ENCODE results near the gene CEP72.
"Not testable (repeated sequence)": the region's sequence is repeated elsewhere in the genome, so short reads cannot be mapped to it uniquely, and the experiment has no call there.

The CEP72 gene

GRCh38 chr5:670396-671270 is 58.5 kb downstream of the CEP72 start:
- no peak for DNase-seq (ENCODE audit: low read depth, low spot score)

GRCh38 chr5:671459-672328 is 59.6 kb downstream of the CEP72 start:
- peak; percentile 83 for DNase-seq (ENCODE audit: low read depth, low spot score)

- peak; percentile 95 for DNase-seq (ENCODE audit: low read depth, low spot score)
Observed at GRCh38 chr5:672329-673160, 60.4 kb downstream of the CEP72 start.

GRCh38 chr5:673161-673830 is 61.2 kb downstream of the CEP72 start:
- DNase-seq (ENCODE audit: low read depth, low spot score) = no peak

- DNase-seq (ENCODE audit: low read depth, low spot score) = no peak
Observed at GRCh38 chr5:673831-674629, 61.9 kb downstream of the CEP72 start.

- peak; percentile 20 for DNase-seq (ENCODE audit: low read depth, low spot score)
Observed at GRCh38 chr5:674630-675011, 62.5 kb downstream of the CEP72 start.

DNA sequence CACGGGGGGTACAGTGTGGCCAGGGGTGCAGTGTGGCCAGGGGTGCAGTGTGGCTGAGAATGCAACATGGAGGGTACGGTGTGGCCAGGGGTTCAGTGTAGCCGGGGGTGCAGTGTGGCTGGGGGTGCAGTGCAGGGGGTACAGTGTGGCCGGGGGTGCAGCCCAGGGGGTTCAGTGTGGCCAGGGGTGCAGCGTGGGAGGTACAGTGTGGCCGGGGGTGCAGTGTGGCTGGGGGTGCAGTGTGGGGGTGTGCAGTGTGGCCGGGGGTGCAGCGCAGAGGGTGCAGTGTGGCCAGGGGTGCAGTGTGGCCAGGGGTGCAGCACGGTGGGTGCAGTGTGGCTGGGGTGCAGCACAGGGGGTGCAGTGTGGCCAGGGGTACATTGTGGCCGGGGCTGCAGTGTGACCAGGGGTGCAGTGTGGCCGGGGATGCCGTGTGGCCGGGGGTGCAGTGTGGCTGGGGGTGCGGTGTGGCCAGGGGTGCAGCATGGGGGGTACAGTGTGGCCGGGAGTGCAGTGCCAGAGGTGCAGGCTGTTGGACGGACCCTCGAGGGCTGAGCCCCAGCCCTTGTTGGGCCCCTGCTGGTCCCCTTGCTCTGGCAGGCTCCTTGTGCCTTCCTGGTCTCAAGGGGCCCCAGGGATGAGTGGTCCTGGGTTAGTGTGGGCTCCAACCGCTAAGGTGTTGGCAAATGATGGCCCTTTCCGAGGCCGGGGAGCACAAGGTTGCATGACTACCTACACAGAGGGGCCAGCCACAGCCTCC is 63.2 kb downstream of the CEP72 start:
- DNase-seq (ENCODE audit: low read depth, low spot score) = no peak

- DNase-seq (ENCODE audit: low read depth, low spot score) = no peak
Observed at GRCh38 chr5:675871-676698, 63.9 kb downstream of the CEP72 start.

DNA sequence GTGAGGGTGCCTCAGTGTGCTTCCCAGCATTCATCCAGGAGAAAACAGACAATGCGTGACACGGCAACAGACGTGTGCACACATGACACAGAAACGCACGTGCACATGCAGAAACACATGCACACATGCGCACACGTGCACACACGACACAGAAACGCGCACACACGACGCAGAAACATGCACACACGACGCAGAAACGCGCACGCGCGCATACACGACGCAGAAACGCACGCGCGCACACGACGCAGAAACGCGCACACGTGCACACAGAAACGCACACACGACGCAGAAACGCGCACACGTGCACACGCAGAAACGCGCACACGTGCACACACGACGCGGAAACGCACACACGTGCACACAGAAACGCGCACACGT is 64.5 kb downstream of the CEP72 start:
- DNase-seq (ENCODE audit: low read depth, low spot score) = no peak

GRCh38 chr5:677131-678101 is 65.3 kb downstream of the CEP72 start:
- no peak for DNase-seq (ENCODE audit: low read depth, low spot score)

DNA sequence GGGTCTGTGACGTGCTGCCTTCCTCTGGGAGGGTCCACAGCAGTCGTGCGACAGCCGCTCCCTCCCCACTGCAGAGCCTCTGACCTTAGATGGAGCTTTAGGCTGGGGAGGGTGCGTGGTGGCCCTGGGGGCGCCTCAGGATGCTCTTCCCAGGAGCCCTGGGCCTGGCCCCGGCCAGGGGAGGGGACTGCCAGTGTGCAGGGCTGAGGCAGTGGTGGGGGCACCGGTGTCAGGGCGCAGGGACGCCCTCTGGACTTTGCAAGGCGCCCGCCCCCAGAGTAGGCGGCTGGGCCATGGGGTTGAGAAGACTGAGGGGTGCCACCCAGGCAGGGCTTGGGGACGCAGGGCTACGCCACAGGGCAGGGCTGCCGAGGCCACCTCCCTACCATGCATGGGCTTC is 66.4 kb downstream of the CEP72 start:
- DNase-seq (ENCODE audit: low read depth, low spot score) = not testable (repeated sequence)

- DNase-seq (ENCODE audit: low read depth, low spot score) = not testable (repeated sequence)
Observed at GRCh38 chr5:679166-679895, 67.2 kb downstream of the CEP72 start.

DNA sequence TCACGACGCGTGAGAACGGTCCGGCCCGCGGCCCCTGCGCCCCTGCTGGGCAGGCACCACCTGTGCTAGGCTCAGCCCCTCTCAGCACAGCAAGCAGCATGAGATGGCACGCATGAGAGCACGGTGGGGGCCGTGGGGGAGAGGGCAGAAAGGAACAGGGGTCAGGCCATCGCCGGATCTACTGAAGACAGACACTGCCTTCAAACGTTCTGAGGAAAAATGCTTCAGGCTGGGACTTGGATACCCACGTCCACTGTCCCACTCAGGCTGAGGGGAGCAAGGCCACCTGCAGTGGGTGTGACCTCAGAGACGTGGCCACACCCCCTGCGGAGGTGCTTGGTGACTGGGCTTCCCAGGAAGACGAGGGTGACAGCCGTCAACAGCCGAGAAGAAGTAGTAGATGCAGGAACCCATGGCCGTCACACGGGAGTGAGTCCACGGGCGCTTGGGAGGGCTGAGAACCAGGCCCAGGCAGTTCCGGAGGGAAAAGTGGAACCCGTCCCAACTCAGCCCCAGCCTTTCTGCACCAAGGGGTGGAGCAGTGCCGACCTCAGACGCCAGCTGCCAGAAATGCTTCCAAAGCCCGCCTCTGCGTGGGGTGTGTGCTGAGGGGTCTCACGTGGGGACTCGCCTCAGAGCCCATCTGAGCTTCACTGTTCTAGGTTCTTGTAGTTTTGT is 68.1 kb downstream of the CEP72 start:
- DNase-seq (ENCODE audit: low read depth, low spot score) = not testable (repeated sequence)

GRCh38 chr5:680836-681235 is 68.7 kb downstream of the CEP72 start:
- DNase-seq (ENCODE audit: low read depth, low spot score) = not testable (repeated sequence)

- not testable (repeated sequence) for DNase-seq (ENCODE audit: low read depth, low spot score)
Observed at GRCh38 chr5:681317-682191, 69.4 kb downstream of the CEP72 start.
